KMS-11 (cell line): ENCODE results near the gene SREK1IP1.

Experiments
- H2AFZ ChIP-seq: fragments of 200-600 bp; sonication (generic); 2 replicates; pipeline ENCODE4 v1.6.1; 2016; ENCODE audit warnings: antibody characterized with exemption, mixed run types, low read depth
- H3K27ac ChIP-seq: fragments of 200-600 bp; sonication (generic); 2 replicates; pipeline ENCODE4 v1.6.1; 2016; ENCODE audit warnings: mild to moderate bottlenecking, mixed run types
- H3K27me3 ChIP-seq: fragments of 200-600 bp; sonication (generic); 2 replicates; pipeline ENCODE4 v1.6.1; 2017; ENCODE audit warnings: mild to moderate bottlenecking, low read depth, mixed run types, moderate library complexity; ENCODE audit not compliant: insufficient read depth
- H3K36me3 ChIP-seq: fragments of 200-600 bp; sonication (generic); 2 replicates; pipeline ENCODE4 v1.6.1; 2017; ENCODE audit warnings: mild to moderate bottlenecking, mixed run types; ENCODE audit not compliant: insufficient read depth
- H3K4me1 ChIP-seq: fragments of 200-600 bp; sonication (generic); 2 replicates; pipeline ENCODE4 v1.6.1; 2016; ENCODE audit warnings: mild to moderate bottlenecking, low read depth, mixed run types; ENCODE audit not compliant: poor library complexity, severe bottlenecking
- H3K4me2 ChIP-seq: fragments of 200-600 bp; sonication (generic); 2 replicates; pipeline ENCODE4 v1.7.0; 2016; ENCODE audit warnings: mild to moderate bottlenecking, mixed run types
- H3K4me3 ChIP-seq: fragments of 200-600 bp; sonication (generic); IDR thresholded peaks from 2 replicates; pipeline ENCODE4 v1.6.1; 2017; ENCODE audit warnings: low read depth, low read length, mixed read lengths; ENCODE audit not compliant: insufficient read depth
- H3K79me2 ChIP-seq: fragments of 200-600 bp; sonication (generic); 2 replicates; pipeline ENCODE4 v1.6.1; 2016; ENCODE audit warnings: low read depth, mixed run types; ENCODE audit not compliant: insufficient read depth
- H3K9ac ChIP-seq: fragments of 200-600 bp; sonication (generic); 2 replicates; pipeline ENCODE4 v1.6.1; 2016; ENCODE audit warnings: mild to moderate bottlenecking, mixed run types
- H4K20me1 ChIP-seq: fragments of 200-600 bp; sonication (generic); 2 replicates; pipeline ENCODE4 v1.6.1; 2016; ENCODE audit warnings: mild to moderate bottlenecking, mixed run types; ENCODE audit not compliant: insufficient read depth
- CTCF ChIP-seq: fragments of 200-600 bp; sonication (generic); conservative IDR thresholded peaks from 2 replicates; pipeline ENCODE4 v1.6.1; 2017; ENCODE audit warnings: low read depth, mild to moderate bottlenecking, antibody characterized with exemption, low read length, moderate library complexity, mixed read lengths

Gene SREK1IP1

GRCh38 chr5:64788156-64788555 lies 19.7 kb upstream of the SREK1IP1 start:
- H2AFZ ChIP-seq, result no peak overlapping the region
- no peaks in the 10 kb centered on the region for H3K27me3 ChIP-seq
- H3K9ac ChIP-seq, result no peak overlapping the region
- no peaks in the 10 kb centered on the region for H3K79me2 ChIP-seq
- H3K4me3 ChIP-seq, result no peak overlapping the region
- H4K20me1 ChIP-seq, result no peaks in the 10 kb centered on the region
- H3K4me2 ChIP-seq, result no peak overlapping the region
- TF ChIP-seq CTCF, result no peak
- H3K36me3 ChIP-seq, result no peaks in the 10 kb centered on the region
- no peak overlapping the region for H3K27ac ChIP-seq
- peaks cover 12% of the 10 kb centered on the region for H3K4me1 ChIP-seq

GRCh38 chr5:64786372-64786771 lies 17.9 kb upstream of the SREK1IP1 start:
- no peaks in the 10 kb centered on the region for H3K27me3 ChIP-seq
- H3K36me3 ChIP-seq, result no peaks in the 10 kb centered on the region
- TF ChIP-seq CTCF, result no peak
- H3K4me1 ChIP-seq, result peaks cover 12% of the 10 kb centered on the region
- no peaks in the 10 kb centered on the region for H3K79me2 ChIP-seq
- H3K9ac ChIP-seq, result no peak overlapping the region
- H2AFZ ChIP-seq, result no peak overlapping the region
- no peak overlapping the region for H3K27ac ChIP-seq
- H3K4me2 ChIP-seq, result no peak overlapping the region
- H4K20me1 ChIP-seq, result no peaks in the 10 kb centered on the region
- H3K4me3 ChIP-seq, result no peak overlapping the region

- Histone ChIP-seq H3K9ac (no peak overlapping the region), H3K4me1 (peaks cover 2% of the 10 kb centered on the region), H4K20me1 (no peaks in the 10 kb centered on the region), H2AFZ (no peak overlapping the region), H3K36me3 (no peaks in the 10 kb centered on the region), H3K27me3 (no peaks in the 10 kb centered on the region), H3K27ac (no peak overlapping the region), H3K4me3 (no peak overlapping the region), H3K4me2 (no peak overlapping the region), H3K79me2 (no peaks in the 10 kb centered on the region; the same call in 1 of the 2 replicates)
- TF ChIP-seq CTCF, result peak; percentile 96
Observed at GRCh38 chr5:64784451-64785025, 16.0 kb upstream of the SREK1IP1 start.

GRCh38 chr5:64775291-64775690 lies 6.8 kb upstream of the SREK1IP1 start:
- peaks cover 11% of the 10 kb centered on the region for H3K4me1 ChIP-seq
- H3K27me3 ChIP-seq, result no peaks in the 10 kb centered on the region
- no peak overlapping the region for H3K27ac ChIP-seq
- no peak overlapping the region for H3K4me2 ChIP-seq
- no peaks in the 10 kb centered on the region for H3K36me3 ChIP-seq
- H4K20me1 ChIP-seq, result no peaks in the 10 kb centered on the region
- no peak overlapping the region for H2AFZ ChIP-seq
- H3K9ac ChIP-seq, result no peak overlapping the region
- H3K79me2 ChIP-seq, result peaks cover 24% of the 10 kb centered on the region
- no peak overlapping the region for H3K4me3 ChIP-seq
- no peak for TF ChIP-seq CTCF
